ENCODE results near the gene OR52B2.
"Not testable (repeated sequence)": the region's sequence is repeated elsewhere in the genome, so short reads cannot be mapped to it uniquely, and the experiment has no call there.

The OR52B2 gene

GRCh38 chr11:6152126-6152525 is 18.0 kb downstream of the OR52B2 start:
- DNase-seq (ENCODE audit: low read depth, low spot score) = no peak

DNA sequence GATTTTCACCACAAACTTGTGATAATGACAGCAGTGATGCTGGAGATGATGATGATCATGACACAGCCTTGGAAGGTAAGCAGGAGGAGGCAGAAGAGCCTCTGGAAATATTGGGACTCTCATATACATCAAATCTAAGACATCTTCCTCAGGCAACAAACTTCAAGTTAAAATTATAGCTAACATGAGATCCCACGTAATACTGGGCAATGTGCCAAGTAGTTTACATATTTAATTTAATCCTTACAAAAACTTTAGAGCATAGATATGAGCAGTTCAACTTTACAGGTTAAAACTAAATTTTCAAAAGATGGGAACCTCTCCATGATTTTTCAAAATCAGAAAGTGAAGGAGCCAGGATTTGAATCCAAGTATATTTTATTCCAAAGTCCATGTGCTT is 19.0 kb downstream of the OR52B2 start:
- no peak for DNase-seq (ENCODE audit: low read depth, low spot score)

- peak; percentile 67 for DNase-seq (ENCODE audit: low read depth, low spot score)
Measured at GRCh38 chr11:6143737-6144136, 26.4 kb downstream of the OR52B2 start.

DNA sequence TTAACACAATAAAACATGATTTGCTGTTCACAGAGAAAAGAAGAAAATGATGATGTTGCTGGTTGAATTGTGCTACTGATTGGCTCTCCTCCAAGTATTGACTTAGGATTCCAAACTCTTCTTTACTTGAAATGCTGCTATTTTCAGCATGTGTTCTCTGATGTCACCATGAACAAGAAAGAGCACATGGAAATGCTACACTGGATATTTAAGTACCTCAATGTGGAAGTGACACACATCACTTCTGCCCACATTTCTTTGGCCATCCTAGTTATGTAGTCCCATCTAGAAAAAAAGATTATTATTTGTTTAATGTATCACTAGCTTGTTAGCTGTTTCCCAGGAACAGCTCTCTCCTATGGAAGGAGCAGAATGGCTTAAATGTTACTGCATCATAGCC is 27.2 kb downstream of the OR52B2 start:
- DNase-seq (ENCODE audit: low read depth, low spot score) = no peak

GRCh38 chr11:6135936-6136335 is 34.2 kb downstream of the OR52B2 start:
- DNase-seq (ENCODE audit: low read depth, low spot score) = not testable (repeated sequence)

DNA sequence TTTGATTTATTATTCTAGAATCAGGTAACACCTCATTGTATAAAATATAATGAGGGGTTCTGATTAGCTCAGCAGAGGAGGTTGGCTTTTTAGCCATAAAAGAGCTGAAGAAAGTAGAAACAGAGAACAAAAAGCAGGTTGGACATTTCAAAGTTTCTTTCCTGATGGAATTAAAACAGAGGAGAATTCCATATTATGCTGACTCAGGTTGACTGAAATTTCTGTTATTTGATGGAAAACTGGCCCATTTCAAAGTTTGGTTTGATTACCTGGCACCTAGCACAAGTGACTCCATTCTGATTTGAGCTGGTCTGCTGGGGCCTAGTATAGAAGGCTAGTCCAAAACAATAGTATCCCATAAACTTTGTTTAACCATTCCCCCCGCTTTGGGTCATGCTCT is 37.7 kb downstream of the OR52B2 start:
- DNase-seq (ENCODE audit: low read depth, low spot score) = no peak

GRCh38 chr11:6129635-6130034 is 40.5 kb downstream of the OR52B2 start:
- no peak for DNase-seq (ENCODE audit: low read depth, low spot score)

- DNase-seq (ENCODE audit: low read depth, low spot score) = no peak
Measured at GRCh38 chr11:6129011-6129410, 41.1 kb downstream of the OR52B2 start.

GRCh38 chr11:6127881-6128280 is 42.2 kb downstream of the OR52B2 start:
- no peak for DNase-seq (ENCODE audit: low read depth, low spot score)

GRCh38 chr11:6124245-6124644 is 45.9 kb downstream of the OR52B2 start:
- no peak for DNase-seq (ENCODE audit: low read depth, low spot score)
